GM20000 (cell line): ENCODE results near the gene IMMT.

Experiments used
- DNase-seq: peaks from one replicate; pipeline ENCODE4 v3.0.0; 2012; ENCODE audit warnings: low spot score
- CTCF ChIP-seq: IDR thresholded peaks from 2 replicates; pipeline ENCODE4 v1.5.1; 2012; ENCODE audit warnings: mild to moderate bottlenecking, control low read depth; ENCODE audit errors: extremely low read depth, missing control alignments

Gene IMMT

GRCh38 chr2:86239326-86239725 lies 44.1 kb upstream of the IMMT start:
- DNase-seq: no peak
- no peak for TF ChIP-seq CTCF

GRCh38 chr2:86238354-86238753 lies 43.1 kb upstream of the IMMT start:
- DNase-seq: peak; percentile 75
- no peak for TF ChIP-seq CTCF

GRCh38 chr2:86237172-86237571 lies 41.9 kb upstream of the IMMT start:
- no peak for DNase-seq
- no peak for TF ChIP-seq CTCF

GRCh38 chr2:86235196-86235980 lies 40.1 kb upstream of the IMMT start:
- no peak for TF ChIP-seq CTCF
- DNase-seq: no peak

- TF ChIP-seq CTCF: no peak
- no peak for DNase-seq
Observed at GRCh38 chr2:86234563-86235131, 39.4 kb upstream of the IMMT start.

- DNase-seq: no peak
- TF ChIP-seq CTCF: no peak
Observed at GRCh38 chr2:86233436-86233835, 38.2 kb upstream of the IMMT start.

GRCh38 chr2:86232910-86233309 lies 37.6 kb upstream of the IMMT start:
- TF ChIP-seq CTCF: no peak
- DNase-seq: no peak
